Right lobe of liver (tissue), 4 donors: Measurements from ENCODE around the gene TACR1.

Source experiments
- CTCF ChIP-seq, 4 donors: fragments of 200-600 bp in 3 of 4; fragments of 450-650 bp in 1 of 4; IDR thresholded peaks; one replicate each; pipeline versions ENCODE4 v1.5.1 to v1.8.0; 2016 to 2022; ENCODE audit warnings: antibody characterized with exemption in 4 of 4, mild to moderate bottlenecking in 2 of 4
- POLR2A ChIP-seq: fragments of 450-650 bp; IDR thresholded peaks from one replicate; pipeline ENCODE4 v1.6.1; 2017; ENCODE audit warnings: antibody characterized with exemption, mild to moderate bottlenecking
- donor health status: DM: no; HTN: no; CAD: no.
- donor health status: DM: no; HTN: no; CAD: no.
- donor health status: DM: no; HTN: yes; CAD: no.

DNA sequence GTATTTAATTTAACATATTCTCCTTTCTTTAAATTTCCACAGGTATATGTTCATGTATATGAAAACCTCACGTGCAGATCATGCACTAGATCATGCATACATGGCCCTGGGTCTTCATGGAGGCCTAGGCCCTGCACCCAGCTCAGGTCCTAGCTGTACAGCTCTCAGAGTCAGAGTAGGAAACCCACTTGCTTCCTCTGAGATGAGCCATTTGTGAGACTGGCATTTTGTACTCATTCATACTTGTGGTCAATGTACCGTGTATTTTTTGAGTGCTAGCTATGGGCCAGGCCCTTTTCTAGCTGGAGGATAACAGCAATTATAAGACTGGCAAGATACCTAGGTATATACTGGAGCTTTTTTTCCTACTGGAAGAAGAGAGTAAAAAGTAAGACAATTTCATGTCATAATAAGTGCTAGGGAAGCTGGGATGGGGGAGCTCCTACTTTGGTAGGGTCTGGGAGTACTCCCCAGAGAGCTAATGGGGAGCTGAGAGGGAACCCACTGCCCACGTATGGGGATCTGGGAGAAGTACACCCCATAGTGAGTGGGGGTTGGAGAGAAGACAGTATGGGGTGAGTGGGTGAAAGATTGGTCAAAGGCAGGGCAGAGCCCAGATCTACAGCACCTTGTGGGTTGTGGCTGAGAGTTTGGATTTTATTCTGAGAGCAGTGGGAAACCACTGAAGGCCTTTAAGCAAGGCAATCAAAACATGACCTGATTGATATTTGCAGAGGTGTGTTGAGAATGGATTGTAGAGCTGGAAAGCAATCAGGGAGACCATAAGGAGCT, 168.9 kb downstream of the TACR1 start:
- TF ChIP-seq POLR2A (no peak), CTCF (IDR thresholded peaks at IDR 0.05) (no peak)
